SKM-1 treated with dmso at 0.1 percent for 144 hours (cell line): Measurements from ENCODE around the gene CDC20B.
"Not testable (repeated sequence)": the region's sequence is repeated elsewhere in the genome, so short reads cannot be mapped to it uniquely, and the experiment has no call there.

ENCODE experiments used
- DNase-seq: peaks from one replicate; lab custom pipeline; 2025; ENCODE audit not compliant: unreplicated experiment; lab: John Stamatoyannopoulos, UW

Gene CDC20B

DNA sequence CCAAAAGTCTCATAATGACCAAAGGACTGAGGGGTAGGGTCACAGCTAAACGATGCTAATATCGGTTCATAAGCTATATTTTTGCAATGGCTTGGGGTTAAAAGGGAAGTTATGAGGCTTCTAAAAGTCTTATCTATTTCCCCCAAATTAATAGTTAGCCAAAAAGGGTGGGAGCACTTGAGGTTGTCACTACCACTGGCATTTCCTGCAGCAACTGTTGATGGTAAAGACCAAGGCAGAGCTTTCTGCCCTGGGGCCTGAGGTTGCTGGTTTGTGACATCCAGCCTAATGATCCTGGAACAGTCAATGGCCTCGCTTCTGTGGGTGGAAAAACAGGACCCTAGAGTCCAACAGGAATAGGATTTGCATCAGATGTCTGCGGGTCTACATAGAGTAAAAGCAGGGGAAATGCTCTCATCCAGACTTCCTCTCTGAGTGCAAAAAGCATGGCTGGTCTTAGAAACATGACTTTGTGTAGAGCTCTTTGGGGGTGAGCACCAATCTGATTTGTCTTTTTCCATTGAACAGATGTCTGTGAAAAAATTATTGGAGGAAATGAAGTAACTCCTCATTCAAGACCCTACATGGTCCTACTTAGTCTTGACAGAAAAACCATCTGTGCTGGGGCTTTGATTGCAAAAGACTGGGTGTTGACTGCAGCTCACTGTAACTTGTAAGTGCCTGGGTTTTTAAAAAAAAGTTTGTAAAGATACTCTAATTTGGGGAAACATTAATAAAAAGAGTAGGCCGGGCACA is 67.9 kb downstream of the CDC20B start:
- DNase-seq = no peak

DNA sequence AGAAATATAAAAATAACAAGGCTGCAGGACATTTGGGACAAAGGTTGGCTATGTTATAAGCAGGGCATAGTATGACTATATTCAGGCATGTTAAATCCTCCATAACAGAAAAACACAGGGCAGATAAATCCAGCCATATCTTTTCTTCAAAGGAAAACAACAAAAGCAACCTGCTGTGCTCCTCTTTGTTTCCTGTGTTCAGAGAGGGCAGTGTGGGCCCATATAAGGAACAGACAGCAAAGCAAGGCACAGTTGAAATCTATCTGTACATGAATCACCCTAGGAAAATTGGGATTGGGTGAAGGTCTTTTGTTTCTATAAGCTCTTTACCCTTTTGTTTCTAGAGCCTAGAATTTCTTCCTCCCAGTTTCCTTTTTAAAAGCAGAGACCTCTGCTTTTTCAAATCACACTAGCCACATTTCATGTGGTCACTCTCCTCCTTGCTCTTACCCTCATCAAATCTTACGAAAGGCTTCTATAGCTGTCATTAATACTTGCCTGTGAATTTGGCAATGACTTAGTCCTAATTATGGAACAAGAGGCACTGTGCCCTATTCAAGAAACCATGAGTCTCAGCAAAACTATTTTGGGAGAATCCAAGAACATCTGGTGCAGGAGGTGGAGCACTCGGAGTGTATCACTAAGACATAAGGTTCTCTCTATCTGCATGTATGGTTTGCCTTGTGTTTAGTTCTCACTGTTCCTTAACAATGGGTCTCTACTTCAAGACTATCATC is 68.8 kb downstream of the CDC20B start:
- no peak for DNase-seq

DNA sequence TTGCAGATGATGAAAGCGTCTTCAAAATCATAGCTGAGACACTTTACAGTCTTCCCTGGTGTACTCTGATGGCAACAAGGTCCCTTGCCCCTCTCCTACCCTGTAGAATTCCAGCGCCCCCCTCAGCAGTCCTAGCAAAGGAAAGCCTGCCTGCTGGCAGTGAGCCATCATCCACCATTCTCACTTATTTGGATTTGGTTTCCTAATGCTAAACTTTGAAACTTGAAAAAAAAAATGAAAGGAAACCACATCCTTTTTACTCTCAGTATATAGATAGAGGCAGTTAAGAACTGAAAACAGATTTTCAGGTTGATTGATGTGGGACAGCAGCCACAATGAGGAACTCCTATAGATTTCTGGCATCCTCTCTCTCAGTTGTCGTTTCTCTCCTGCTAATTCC is 70.6 kb downstream of the CDC20B start, which contains the start of gene GZMA:
GZMA (plus strand) TSS at position 299 of the 400 bp plus-strand sequence; CDS start at position 336, 37 bp downstream.
- DNase-seq = no peak

DNA sequence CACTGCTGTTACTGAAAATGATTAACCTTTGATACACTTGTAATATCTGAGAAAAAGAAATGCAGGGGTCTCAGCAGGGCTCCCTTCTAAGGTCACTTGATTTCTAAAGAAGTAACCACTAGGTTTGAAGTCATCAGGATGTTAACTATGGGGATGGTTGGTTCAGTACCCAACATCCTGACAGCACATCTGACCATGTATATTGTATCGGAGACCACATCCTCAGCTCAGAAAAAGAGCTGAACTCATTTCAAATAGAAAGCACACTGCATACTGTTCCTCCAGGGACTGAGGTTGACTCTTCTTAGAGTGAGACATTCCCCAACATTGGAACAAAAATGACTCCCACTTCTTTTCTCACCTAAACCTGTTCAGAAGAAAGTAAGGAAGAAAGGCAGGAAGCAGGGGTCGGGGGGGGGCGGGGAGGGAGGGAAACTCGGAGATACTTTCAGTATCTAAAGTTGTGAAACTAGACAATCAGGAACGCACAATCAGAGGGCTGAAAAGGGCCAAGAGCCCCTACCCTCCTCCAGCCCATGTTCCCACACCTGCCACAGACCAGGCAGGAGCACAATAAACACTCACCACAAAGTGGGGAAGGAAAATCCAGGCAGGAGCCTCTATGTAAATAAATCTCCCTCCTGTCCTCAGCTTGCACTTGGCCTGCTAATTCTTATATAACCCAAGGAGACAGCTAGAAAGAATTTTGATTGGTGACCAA is 71.3 kb downstream of the CDC20B start:
- no peak for DNase-seq

DNA sequence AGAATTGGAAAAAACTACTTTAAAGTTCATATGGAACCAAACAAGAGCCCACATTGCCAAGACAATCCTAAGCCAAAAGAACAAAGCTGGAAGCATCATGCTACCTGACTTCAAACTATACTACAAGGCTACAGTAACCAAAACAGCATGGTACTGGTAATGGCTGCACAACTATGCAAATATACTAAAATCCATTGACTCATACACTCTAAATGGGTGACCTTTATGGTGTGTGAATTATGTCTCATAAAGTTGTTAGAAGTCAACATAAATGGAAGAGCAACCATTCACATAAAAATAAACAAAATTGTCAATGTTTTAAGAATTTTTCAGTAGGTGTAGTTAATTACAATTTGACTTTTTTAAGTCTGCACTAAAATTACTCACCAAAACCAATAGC is 71.8 kb downstream of the CDC20B start:
- not testable (repeated sequence) for DNase-seq

DNA sequence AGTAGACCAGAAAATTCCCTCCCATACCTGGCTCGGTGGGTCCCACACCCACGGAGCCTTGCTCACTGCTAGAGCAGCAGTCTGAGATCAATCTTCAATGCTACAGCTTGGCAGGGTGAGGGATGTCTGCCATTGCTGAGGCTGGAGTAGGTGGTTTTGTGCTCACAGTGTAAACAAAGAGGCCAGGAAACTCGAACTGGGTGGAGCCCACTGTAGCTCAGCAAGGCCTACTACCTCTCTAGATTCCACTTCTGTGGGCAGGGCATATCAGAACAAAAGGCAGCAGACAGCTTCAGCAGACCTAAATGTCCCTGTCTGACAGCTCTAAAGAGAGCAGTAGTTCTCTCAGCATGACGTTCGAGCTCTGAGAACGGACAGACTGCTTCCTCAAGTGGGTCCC is 76.1 kb downstream of the CDC20B start:
- DNase-seq = no peak

DNA sequence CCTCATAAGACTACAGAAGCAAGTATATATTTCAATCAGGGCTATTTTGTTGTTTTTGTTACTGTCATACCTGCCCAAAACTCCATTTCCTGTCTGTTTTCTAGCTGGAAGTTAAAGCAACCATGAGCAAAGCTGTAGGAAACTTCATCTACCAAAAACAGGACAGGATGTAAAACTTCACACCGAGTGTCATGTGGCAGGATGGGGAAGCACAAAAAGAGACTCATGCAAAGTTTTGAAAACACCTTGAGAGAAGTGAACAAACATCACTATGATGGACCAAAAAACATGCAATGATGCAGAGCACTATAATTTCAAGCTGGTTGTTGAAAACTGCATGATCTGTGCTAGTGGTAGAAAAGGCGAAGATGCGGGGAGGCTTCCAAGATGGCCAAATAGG is 76.8 kb downstream of the CDC20B start:
- DNase-seq = no peak

DNA sequence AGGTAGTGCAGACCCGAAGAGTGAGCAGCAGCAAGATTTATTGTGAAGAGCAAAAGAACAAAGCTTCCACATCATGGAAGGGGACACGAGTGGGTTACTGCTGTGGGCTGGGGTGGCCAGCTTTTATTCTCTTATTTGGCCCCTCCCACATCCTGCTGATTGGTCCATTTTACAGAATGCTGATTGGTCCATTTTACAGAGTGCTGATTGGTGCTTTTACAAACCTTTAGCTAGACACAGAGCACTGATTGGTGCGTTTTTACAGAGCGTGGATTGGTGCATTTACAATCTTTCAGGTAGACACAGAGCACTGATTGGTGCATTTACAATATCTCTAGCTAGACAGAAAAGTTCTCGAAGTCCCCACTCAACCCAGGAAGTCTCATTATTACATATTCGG is 82.0 kb downstream of the CDC20B start:
- DNase-seq = not testable (repeated sequence)

DNA sequence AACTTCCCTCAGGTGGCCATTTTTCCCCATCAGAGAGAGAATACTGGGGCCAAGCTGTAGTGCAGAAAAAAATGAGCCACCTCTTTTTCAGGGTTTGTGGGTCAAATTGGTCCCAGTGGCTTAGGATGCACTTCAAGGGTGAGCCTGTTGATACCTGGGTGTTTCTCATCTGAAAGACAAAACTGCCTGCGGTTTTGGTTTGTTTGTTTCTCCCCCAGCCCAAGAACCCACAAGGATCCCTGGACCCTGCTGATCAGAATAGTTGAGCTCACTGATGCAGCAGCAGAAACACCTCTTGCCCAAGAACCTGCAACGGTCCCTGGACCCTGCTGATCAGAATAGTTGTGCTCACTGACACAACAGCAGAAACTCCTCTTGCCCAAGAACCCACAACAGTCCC is 83.7 kb downstream of the CDC20B start:
- DNase-seq = not testable (repeated sequence)

DNA sequence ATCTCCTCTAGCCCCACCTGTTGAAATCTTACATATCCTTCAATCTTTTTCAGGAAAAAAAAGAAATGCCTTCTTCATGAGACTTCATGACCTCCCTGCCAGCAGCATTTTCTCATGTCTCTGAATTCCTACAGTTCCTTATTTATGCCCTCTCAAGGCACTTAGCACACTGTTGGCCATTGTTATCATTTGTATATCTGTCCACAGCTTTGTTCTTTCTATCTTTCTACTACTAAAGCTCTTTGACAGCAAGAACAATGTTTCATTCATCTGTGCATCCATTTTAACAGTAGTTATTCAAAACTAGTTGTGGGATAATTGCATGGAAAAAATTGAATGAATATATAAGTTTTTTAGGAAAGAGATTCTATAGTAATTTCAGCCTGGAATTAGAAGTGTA is 91.4 kb downstream of the CDC20B start:
- DNase-seq = no peak

DNA sequence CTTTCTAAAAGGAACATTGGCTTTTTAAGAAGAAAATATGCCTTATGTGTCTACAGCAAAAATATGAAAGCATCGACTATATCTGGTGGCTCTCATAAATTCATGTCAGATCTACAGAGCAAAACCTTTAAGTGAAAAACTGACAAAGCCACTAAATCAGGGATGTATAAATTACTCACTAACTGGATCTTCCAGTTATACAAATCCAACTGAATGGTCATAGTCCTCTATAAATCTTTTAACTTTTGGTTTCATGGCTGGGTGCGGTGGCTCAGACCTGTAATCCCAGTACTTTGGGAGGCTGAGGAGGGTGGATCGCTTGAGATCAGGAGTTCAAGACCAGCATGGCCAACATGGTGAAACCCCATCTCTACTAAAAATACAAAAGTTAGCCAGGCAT is 99.8 kb downstream of the CDC20B start:
- no peak for DNase-seq

DNA sequence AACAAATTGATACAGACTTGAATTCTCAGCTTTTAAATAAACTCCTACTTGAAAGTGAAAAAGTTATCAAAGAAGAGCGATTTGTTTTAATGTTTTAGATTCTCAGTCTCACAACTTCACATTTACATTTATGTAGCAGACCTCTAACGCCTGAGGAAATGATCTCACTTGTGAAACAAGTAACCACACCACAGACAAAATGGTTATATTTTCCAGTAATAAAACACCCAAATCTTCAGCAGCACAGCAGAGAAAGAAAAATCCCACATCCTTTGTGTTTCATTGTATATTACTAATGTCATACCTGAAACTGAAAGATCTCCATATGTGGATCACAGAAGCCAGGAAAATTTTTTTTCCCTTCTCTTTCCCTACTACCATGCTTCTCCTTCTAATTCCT is 100.3 kb downstream of the CDC20B start:
- no peak for DNase-seq

DNA sequence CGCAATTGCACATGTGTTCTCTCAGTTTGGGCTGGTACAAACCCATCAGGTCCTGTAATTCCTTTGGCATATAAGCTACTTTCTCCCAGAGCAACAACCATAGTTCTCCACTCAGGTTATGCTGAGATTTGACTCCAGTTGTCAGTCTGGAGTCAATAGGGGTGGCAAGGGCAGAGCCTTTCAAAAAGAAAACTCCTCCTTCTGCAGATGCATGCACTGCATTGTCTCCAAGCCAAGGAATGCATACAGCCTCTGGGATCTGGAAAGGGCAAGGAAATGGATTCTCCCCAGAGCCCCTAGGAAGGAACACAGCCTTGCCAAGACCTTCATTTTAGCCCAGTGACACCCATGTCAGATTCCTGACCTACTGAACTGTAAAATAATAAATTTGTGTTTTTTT is 101.6 kb downstream of the CDC20B start:
- DNase-seq = no peak

DNA sequence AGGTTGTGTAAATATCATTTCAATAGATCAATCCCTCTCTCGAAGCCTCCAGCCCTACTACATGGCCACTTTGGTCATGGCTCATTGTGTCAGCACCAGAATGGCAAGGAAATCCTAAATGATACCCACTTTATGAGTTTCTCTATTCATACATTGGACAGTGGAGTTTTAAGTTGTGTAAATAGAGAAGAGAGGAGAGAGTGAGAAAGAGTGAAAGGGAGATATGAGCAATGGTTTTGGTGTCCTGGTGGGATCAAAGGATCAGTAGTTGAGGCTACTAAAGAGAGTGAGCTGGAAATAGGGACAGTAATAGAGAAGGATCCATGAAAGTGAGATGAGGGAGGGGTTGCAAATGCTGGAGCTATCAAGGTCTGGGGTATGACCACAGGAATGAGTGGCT is 102.0 kb downstream of the CDC20B start:
- no peak for DNase-seq

DNA sequence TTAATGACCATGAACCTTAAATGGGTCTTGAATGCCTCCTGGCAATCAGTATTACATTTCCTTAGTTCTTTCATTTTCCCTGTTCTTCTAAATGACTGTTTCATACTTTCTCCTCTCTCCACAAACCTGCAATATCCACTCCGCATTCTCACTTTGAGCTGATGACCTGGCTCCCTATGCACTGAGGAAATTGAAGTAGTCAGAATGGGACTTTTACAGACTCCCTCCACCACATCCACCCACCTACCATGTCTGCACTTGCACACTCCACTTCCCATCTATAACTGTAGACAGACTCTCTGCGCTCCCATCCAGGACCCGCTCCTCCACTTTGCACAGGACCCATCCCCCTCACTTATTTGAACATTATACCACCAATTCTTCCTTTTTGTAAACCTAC is 106.7 kb downstream of the CDC20B start:
- no peak for DNase-seq

DNA sequence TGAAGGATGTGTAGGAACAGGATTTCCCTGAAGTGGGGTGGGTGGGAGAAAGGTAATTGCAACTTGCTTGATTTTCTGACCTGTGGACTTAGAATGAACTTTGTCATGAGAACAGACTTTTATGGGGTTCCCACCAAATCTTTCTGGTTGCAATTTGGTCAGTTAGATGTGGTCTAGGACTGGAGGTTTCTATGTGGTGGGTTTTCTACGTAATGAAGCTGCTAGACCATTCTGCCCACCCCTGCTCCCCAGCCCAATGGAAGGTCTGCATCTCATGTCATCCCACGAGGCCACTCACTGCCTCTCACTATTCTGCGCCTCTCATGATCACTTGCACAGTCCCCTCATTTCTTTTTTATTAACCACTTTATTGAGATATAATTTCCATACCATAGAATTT is 108.5 kb downstream of the CDC20B start:
- DNase-seq = no peak

DNA sequence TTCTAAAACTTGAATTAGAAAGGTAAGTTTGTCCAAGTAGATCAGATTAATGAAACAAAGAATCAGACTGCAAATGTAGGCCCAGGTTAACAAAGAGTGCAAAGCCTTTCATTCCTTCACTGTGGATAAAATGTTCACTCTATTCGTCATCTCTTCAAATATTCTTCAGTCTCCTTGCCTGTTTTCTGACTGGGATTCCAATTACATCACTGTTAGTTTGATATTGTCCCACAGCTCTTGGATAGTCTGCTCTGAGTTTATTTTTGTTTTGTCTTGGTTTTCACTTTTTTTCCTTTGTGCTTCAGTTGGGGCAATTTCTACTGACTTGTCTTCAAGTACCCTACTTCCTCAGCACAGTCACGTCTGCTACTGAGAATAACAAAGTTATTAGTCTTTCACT is 109.1 kb downstream of the CDC20B start:
- DNase-seq = no peak

DNA sequence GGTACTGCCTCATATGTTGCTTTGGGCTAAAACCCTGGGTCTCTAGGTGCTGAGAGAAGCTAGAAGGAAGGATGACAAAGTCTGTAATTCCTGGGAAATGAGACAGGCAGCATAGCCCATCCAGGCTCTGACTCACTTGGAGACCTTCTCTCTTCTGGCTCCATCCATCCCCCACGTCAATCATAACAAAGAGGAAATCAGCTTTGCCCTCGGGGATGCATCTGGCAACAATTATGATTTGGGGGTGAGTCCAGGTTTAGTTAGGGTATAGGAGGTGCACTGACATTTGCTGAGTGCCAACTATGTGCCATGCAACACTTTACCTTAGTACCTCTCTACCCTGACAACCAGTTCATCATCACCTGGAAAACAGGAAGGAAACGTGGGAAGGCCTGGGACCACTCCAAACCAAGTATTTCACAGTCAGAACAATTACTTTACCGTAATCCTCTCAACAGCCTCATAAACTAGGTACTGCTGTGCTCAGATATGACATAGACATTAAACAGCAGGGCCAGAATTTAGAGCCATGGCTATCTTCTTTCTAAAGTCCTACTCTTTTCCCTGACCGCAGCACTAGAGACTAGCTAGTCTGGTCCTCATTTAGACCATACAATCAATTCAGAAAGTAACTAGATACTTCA is 109.6 kb downstream of the CDC20B start:
- no peak for DNase-seq
